HepG2 (cell line): ENCODE results near the gene STK32A. TPM values are rescaled to one million over a fixed set of nuclear protein-coding genes. Genes with fewer than 3 reads are reported as not detected.

ENCODE experiments used
- ATAC-seq: fragments of 200-7000 bp; cut with Tn5 transposase; 3 replicates; pipeline ENCODE4 v1.9.1; 2020; ENCODE audit warnings: mild to moderate bottlenecking, moderate library complexity
- BruUV-seq: library from RNA; stranded (reverse); fragments of 400-500 nt; replicated peaks from 2 replicates; lab custom pipeline; 2021; lab: Mats Ljungman, UMichigan
- CTCF ChIA-PET: fragments of 300-600 bp; formaldehyde crosslinking; extraction: SDS; loops from one replicate; lab custom pipeline; 2021; ENCODE audit warnings: low total read pairs, inconsistent platforms, low intra/inter-chr PET ratio; lab: Yijun Ruan, JAX
- POLR2A ChIA-PET: fragments of 350-600 bp; sonication (Branson Sonifier 250); formaldehyde crosslinking; loops from one replicate; lab custom pipeline; 2020; ENCODE audit warnings: antibody characterized with exemption, inconsistent platforms; lab: Yijun Ruan, JAX
- DNase-seq: peaks from one replicate; pipeline ENCODE4 v3.0.0-alpha.2; 2015; ENCODE audit warnings: low spot score
- FAIRE-seq: peaks from 3 replicates; lab custom pipeline; 2011; peaks lifted over from hg19 to GRCh38; lab: Jason Lieb, UNC
- H2AFZ ChIP-seq: one replicate; pipeline ENCODE4 v1.6.1; 2011; ENCODE audit warnings: low read length, inconsistent platforms
- H3K27ac ChIP-seq: fragments of 300-600 bp; 3 replicates; pipeline ENCODE4 v1.8.0; 2011; ENCODE audit warnings: mixed run types, mild to moderate bottlenecking, mixed read lengths, low read length, inconsistent platforms; ENCODE audit not compliant: insufficient read depth; ENCODE audit errors: extremely low read length
- H3K27me3 ChIP-seq, 2 experiments: fragments of 200-600 bp in 1 of 2; 2 replicates in 1 of 2; 3 replicates in 1 of 2; pipeline versions ENCODE4 v1.6.0 to v1.8.0; 2011; ENCODE audit warnings: low read length in 2 of 2, mild to moderate bottlenecking in 2 of 2, moderate library complexity in 2 of 2, inconsistent platforms in 1 of 2; ENCODE audit not compliant: insufficient read depth in 2 of 2, control insufficient read depth in 1 of 2
- H3K36me3 ChIP-seq, 2 experiments: fragments of 200-600 bp in 1 of 2; replicated peaks in 1 of 2; 2 replicates in 1 of 2; 3 replicates in 1 of 2; pipeline versions ENCODE4 v1.5.1 to v1.8.0; 2011; ENCODE audit warnings: low read length in 2 of 2, inconsistent platforms in 1 of 2; ENCODE audit not compliant: insufficient read depth in 2 of 2, control insufficient read depth in 1 of 2
- H3K4me1 ChIP-seq: 2 replicates; pipeline ENCODE4 v1.5.1; 2012; ENCODE audit warnings: low read length, inconsistent platforms; ENCODE audit not compliant: insufficient read depth
- H3K4me2 ChIP-seq: 2 replicates; pipeline ENCODE4 v1.6.0; 2011; ENCODE audit warnings: low read depth, low read length, inconsistent platforms
- H3K4me3 ChIP-seq, 3 experiments: fragments of 200-600 bp in 1 of 3; sonication (generic), shearing (Covaris generic) in 1 of 3; replicated peaks in 1 of 3; 2 replicates each; pipeline ENCODE4 v1.5.1; 2011 to 2016; ENCODE audit warnings: low read length in 3 of 3, inconsistent platforms in 2 of 3, low read depth in 2 of 3, mild to moderate bottlenecking in 2 of 3, control low read depth in 1 of 3, mixed read lengths in 1 of 3; ENCODE audit not compliant: insufficient read depth in 1 of 3
- H3K79me2 ChIP-seq: one replicate; pipeline ENCODE4 v1.6.1; 2011; ENCODE audit warnings: low read length, inconsistent platforms; ENCODE audit not compliant: insufficient read depth
- H3K9ac ChIP-seq: 2 replicates; pipeline ENCODE4 v1.6.0; 2011; ENCODE audit warnings: mild to moderate bottlenecking, low read depth, low read length, inconsistent platforms; ENCODE audit not compliant: insufficient read depth
- H3K9me3 ChIP-seq: 2 replicates; pipeline ENCODE4 v1.5.1; 2012; ENCODE audit warnings: mild to moderate bottlenecking, low read length
- H4K20me1 ChIP-seq: 2 replicates; pipeline ENCODE4 v1.6.0; 2011; ENCODE audit warnings: inconsistent platforms, mild to moderate bottlenecking, low read length, moderate library complexity; ENCODE audit not compliant: insufficient read depth
- GATAD2A ChIP-seq: IDR thresholded peaks from 2 replicates; pipeline ENCODE4 v1.6.1; 2016
- RBM22 ChIP-seq: fragments of 200-400 bp; formaldehyde crosslinking; optimal IDR thresholded peaks from 2 replicates; pipeline ENCODE3; 2017; ENCODE audit warnings: mild to moderate bottlenecking, low read length, moderate library complexity
- THAP8 ChIP-seq: sonication (generic); formaldehyde crosslinking; IDR thresholded peaks from 2 replicates; pipeline ENCODE4 v1.5.1; 2020; ENCODE audit warnings: missing genetic modification reagents, mild to moderate bottlenecking, borderline replicate concordance
- ZBTB8A ChIP-seq: sonication (generic); formaldehyde crosslinking; IDR thresholded peaks from 2 replicates; pipeline ENCODE4 v1.4.0; 2020; ENCODE audit warnings: mild to moderate bottlenecking, low read depth, missing genetic modification reagents, borderline replicate concordance
- ZNF207 ChIP-seq: fragments of 450-650 bp; IDR thresholded peaks from 2 replicates; pipeline ENCODE4 v1.6.1; 2016; ENCODE audit warnings: antibody characterized with exemption, borderline replicate concordance
- ZNF256 ChIP-seq: sonication (generic); formaldehyde crosslinking; conservative IDR thresholded peaks from 2 replicates; pipeline ENCODE4 v1.4.0; 2020; ENCODE audit warnings: missing genetic modification reagents
- ZNF562 ChIP-seq: sonication (generic); formaldehyde crosslinking; IDR thresholded peaks from 2 replicates; pipeline ENCODE4 v1.8.0; 2022; ENCODE audit warnings: missing genetic modification reagents, borderline replicate concordance
- ZNF629 ChIP-seq: sonication (generic); formaldehyde crosslinking; conservative IDR thresholded peaks from 2 replicates; pipeline ENCODE4 v1.5.0; 2020; ENCODE audit warnings: missing genetic modification reagents
- ZNF800 ChIP-seq: sonication (generic); formaldehyde crosslinking; IDR thresholded peaks from 2 replicates; pipeline ENCODE4 v1.4.0; 2020; ENCODE audit warnings: missing genetic modification reagents
- WGBS: methylation state at CpG from one replicate; pipeline ENCODE4 v1.1.6; 2017; ENCODE audit warnings: low lambda C conversion rate; 5-methylcytosine and 5-hydroxymethylcytosine counted together
- in situ Hi-C: cut with HindIII; loops from 2 replicates; pipeline ENCODE4 v1.10.0; 2017; ENCODE audit warnings: low pct_unique_long_range_greater_than_20kb; ENCODE audit not compliant: extremely low pct_ligation_motif_present
- intact Hi-C: fragments of 100-400 bp; cut with micrococcal nuclease; formaldehyde crosslinking; loops from one replicate; pipeline ENCODE4 v1.10.0; 2022; ENCODE audit not compliant: unreplicated experiment
- polyA plus RNA-seq, 8 experiments: library from polyadenylated mRNA; depleted of rRNA in 3 of 8; stranded (reverse) in 7 of 8; unstranded in 1 of 8; fragments of >200 nt; fragmentation: Illumina TruSeq in 4 of 8; extraction: Trizol in 4 of 8; gene quantifications; 2 replicates each; pipeline versions ENCODE4 v1.2.1 to v1.2.3, GENCODE V29; 2011 to 2016; ENCODE audit warnings: low read depth in 4 of 8, missing spikeins in 1 of 8, mixed read lengths in 1 of 8; ENCODE audit not compliant: insufficient read depth in 1 of 8
- total RNA-seq, 5 experiments: library from RNA; depleted of rRNA; stranded (reverse); fragments of >200 nt; fragmentation: Illumina TruSeq; extraction: Trizol; gene quantifications; 2 replicates each; pipeline ENCODE4 v1.2.3, GENCODE V29; 2016; ENCODE audit warnings: low read depth in 1 of 5
- TF ChIP-seq, protein P1 (sequence below): IDR thresholded peaks from 2 replicates; pipeline ENCODE4 v1.6.1; 2018; ENCODE audit warnings: missing genetic modification reagents, mild to moderate bottlenecking, missing compliant biosample characterization
- TF ChIP-seq, protein P2 (sequence below): sonication (generic); formaldehyde crosslinking; IDR thresholded peaks from 2 replicates; pipeline ENCODE4 v1.4.0; 2020; ENCODE audit warnings: mild to moderate bottlenecking, missing genetic modification reagents

STK32A gene
- total and polyA plus RNA-seq, 2 of the 13 experiments (the other 11 are each of a cell fraction or from before 2014, with no cell fraction given), result not detected

- Histone ChIP-seq H3K27ac (no peak overlapping the region), H3K9ac (no peak overlapping the region), H3K4me3 (no peak overlapping the region), H3K9me3 (no peaks in the 10 kb centered on the region), H3K27me3 (no peaks in the 10 kb centered on the region), H3K4me1 (no peaks in the 10 kb centered on the region), H3K36me3 (no peaks in the 10 kb centered on the region), H2AFZ (no peak overlapping the region), H3K79me2 (no peaks in the 10 kb centered on the region), H3K4me2 (no peak overlapping the region), H4K20me1 (no peaks in the 10 kb centered on the region)
- in situ Hi-C loops, result loop anchor here (5.0 to 25.0 kb wide), 3 partner anchors 92 to 644 kb away; no protein-coding TSS in a partner anchor
- TF ChIP-seq THAP8 (CRISPR knock-in tag) (no peak), GATAD2A (no peak), ZNF629 (peak; percentile 70)
- TF ChIP-seq, protein P1, sequence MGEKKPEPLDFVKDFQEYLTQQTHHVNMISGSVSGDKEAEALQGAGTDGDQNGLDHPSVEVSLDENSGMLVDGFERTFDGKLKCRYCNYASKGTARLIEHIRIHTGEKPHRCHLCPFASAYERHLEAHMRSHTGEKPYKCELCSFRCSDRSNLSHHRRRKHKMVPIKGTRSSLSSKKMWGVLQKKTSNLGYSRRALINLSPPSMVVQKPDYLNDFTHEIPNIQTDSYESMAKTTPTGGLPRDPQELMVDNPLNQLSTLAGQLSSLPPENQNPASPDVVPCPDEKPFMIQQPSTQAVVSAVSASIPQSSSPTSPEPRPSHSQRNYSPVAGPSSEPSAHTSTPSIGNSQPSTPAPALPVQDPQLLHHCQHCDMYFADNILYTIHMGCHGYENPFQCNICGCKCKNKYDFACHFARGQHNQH (CRISPR knock-in tag), result no peak
- intact Hi-C loops, result loop anchor here (2.0 to 5.0 kb wide), 3 partner anchors 20 to 657 kb away; no protein-coding TSS in a partner anchor
- FAIRE-seq (no peak), DNase-seq (no peak), ATAC-seq (no peak)
- no TSS peak for BruUV-seq
- CTCF ChIA-PET, result interaction anchor here (1.1 to 3.8 kb wide), 4 partner anchors 91 to 647 kb away, joined by 4 to 63 read pairs (median 4); no protein-coding TSS in a partner anchor
- 2% methylated on average over 2 of the region's 2 CpGs for WGBS
- POLR2A ChIA-PET, result interaction anchor here (0.8 to 1.1 kb wide), 4 partner anchors 13 to 90 kb away, joined by 3 to 7 read pairs (median 4); no protein-coding TSS in a partner anchor
Measured at GRCh38 chr5:147189109-147189424, 45.8 kb upstream of the STK32A start.

GRCh38 chr5:147190331-147190730 is 44.5 kb upstream of the STK32A start:
- Histone ChIP-seq H2AFZ (no peak overlapping the region), H4K20me1 (no peaks in the 10 kb centered on the region), H3K4me2 (no peak overlapping the region), H3K27me3 (no peaks in the 10 kb centered on the region), H3K36me3 (no peaks in the 10 kb centered on the region), H3K4me3 (no peak overlapping the region), H3K9me3 (no peaks in the 10 kb centered on the region), H3K79me2 (no peaks in the 10 kb centered on the region), H3K9ac (no peak overlapping the region), H3K27ac (no peak overlapping the region), H3K4me1 (no peaks in the 10 kb centered on the region)
- POLR2A ChIA-PET, result no interaction called here
- intact Hi-C loops (no loop called here), in situ Hi-C loops (loop anchor here (25.0 kb wide), 1 partner anchor 528 kb away; no protein-coding TSS in a partner anchor)
- ATAC-seq, result no peak
- 0% methylated on average over 1 of the region's 1 CpG for whole genome bisulfite sequencing
- BruUV-seq, result no TSS peak
- DNase-seq, result no peak
- no peak for FAIRE-seq
- CTCF ChIA-PET, result no interaction called here
- TF ChIP-seq ZNF207, result no peak
- no peak for TF ChIP-seq ZNF256 (CRISPR knock-in tag)
- TF ChIP-seq RBM22, result no peak
- TF ChIP-seq, protein P2, sequence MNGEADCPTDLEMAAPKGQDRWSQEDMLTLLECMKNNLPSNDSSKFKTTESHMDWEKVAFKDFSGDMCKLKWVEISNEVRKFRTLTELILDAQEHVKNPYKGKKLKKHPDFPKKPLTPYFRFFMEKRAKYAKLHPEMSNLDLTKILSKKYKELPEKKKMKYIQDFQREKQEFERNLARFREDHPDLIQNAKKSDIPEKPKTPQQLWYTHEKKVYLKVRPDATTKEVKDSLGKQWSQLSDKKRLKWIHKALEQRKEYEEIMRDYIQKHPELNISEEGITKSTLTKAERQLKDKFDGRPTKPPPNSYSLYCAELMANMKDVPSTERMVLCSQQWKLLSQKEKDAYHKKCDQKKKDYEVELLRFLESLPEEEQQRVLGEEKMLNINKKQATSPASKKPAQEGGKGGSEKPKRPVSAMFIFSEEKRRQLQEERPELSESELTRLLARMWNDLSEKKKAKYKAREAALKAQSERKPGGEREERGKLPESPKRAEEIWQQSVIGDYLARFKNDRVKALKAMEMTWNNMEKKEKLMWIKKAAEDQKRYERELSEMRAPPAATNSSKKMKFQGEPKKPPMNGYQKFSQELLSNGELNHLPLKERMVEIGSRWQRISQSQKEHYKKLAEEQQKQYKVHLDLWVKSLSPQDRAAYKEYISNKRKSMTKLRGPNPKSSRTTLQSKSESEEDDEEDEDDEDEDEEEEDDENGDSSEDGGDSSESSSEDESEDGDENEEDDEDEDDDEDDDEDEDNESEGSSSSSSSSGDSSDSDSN (CRISPR knock-in tag), result no peak
- TF ChIP-seq ZNF562, result no peak
- no peak for TF ChIP-seq ZNF800 (CRISPR knock-in tag)
- no peak for TF ChIP-seq ZBTB8A (CRISPR knock-in tag)
